Measurements from ENCODE around the gene ZNF407. TPM values are rescaled to one million over a fixed set of nuclear protein-coding genes. Genes with fewer than 3 reads are reported as not detected.

Gene ZNF407
- total and polyA plus RNA-seq, 2 experiments from 2014 or later: 2.1 to 10.4 TPM

DNA sequence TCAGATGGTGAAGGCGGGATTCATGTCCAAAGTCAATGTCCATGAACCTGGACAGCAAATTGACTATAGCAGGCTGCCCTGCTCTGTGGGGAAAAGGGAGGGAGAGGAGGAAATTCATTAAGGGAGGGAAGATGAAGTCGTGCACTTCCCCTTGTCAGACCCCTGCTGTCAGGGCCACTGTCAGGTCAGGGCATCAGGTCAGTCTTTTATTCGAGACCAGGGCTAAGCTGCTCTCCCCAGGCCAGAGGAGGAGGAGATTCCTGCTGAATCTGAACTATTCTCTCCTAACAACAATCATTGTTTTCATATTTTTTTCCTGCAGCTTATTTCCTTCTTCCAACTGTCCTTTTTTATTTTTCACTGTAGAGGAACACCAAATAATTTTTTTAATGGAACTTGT is 46.2 kb upstream of the ZNF407 start (continued):
- TF ChIP-seq CTCF (conservative IDR thresholded peaks at IDR 0.05; ENCODE audit: low read depth in 2 of 2) (no peak), POLR2AphosphoS5 (IDR thresholded peaks at IDR 0.05; ENCODE audit: low read depth) (no peak), REST (IDR thresholded peaks at IDR 0.05; ENCODE audit: unreplicated experiment) (no peak), ETS1 (IDR thresholded peaks at IDR 0.05) (no peak)

- Mint-ChIP-seq H3K4me1 (peaks cover 2% of the 10 kb centered on the region; the same call in 1 of the 3 replicates), H3K27ac (no peak overlapping the region), H3K27me3 (ENCODE audit: insufficient read depth, low read depth, poor library complexity) (peaks cover 6% of the 10 kb centered on the region), H3K9me3 (peaks cover 49% of the 10 kb centered on the region), H3K36me3 (ENCODE audit: low read depth) (peaks cover 28% of the 10 kb centered on the region), H3K4me3 (no peak overlapping the region)
- Histone ChIP-seq H3K4me3 (no peak overlapping the region), H3K27me3 (ENCODE audit: insufficient read depth) (no peaks in the 10 kb centered on the region), H3K4me2 (no peak overlapping the region), H3K4me1 (ENCODE audit: insufficient read depth) (no peaks in the 10 kb centered on the region), H3K9me2 (ENCODE audit: insufficient read depth) (no peaks in the 10 kb centered on the region), H2AFZ (no peak overlapping the region), H3K36me3 (ENCODE audit: insufficient read depth) (peaks cover 6% of the 10 kb centered on the region), H3F3A (replicated peaks; ENCODE audit: low read depth) (no peaks in the 10 kb centered on the region), H4K20me1 (replicated peaks; ENCODE audit: insufficient read depth) (no peaks in the 10 kb centered on the region), H3K79me2 (replicated peaks; ENCODE audit: insufficient read depth) (no peaks in the 10 kb centered on the region), H3K27ac (ENCODE audit: low read depth) (no peak overlapping the region)
- ATAC-seq (peak; percentile 100), DNase-seq (ENCODE audit: low spot score) (peak; percentile 95)
- TF ChIP-seq EZH2 (IDR thresholded peaks at IDR 0.05; ENCODE audit: low read depth, unreplicated experiment) (no peak), NANOG (IDR thresholded peaks at IDR 0.05; ENCODE audit: borderline replicate concordance) (no peak), REST (IDR thresholded peaks at IDR 0.05; ENCODE audit: unreplicated experiment) (no peak), ZNF331 (CRISPR knock-in tag; IDR thresholded peaks at IDR 0.05; ENCODE audit: low read depth) (no peak), CTCF (conservative IDR thresholded peaks at IDR 0.05; ENCODE audit: low read depth in 2 of 2) (peak; percentile 83 to 93), CREB1 (CRISPR knock-in tag; IDR thresholded peaks at IDR 0.05; ENCODE audit: low read depth) (no peak), POLR2AphosphoS5 (IDR thresholded peaks at IDR 0.05; ENCODE audit: low read depth) (no peak)
Observed at GRCh38 chr18:74551936-74552555, 45.6 kb upstream of the ZNF407 start.
